Uterus (tissue), 2 donors: ENCODE measurements around the gene SLC2A5.

ENCODE experiments used
- CTCF ChIP-seq, 4 experiments: fragments of 200-600 bp in 2 of 4; fragments of 450-650 bp in 2 of 4; sonication (generic) in 2 of 4; IDR thresholded peaks; one replicate each; pipeline ENCODE4 v1.5.1; 2016 to 2019; ENCODE audit warnings: antibody characterized with exemption in 4 of 4, mild to moderate bottlenecking in 2 of 4, moderate library complexity in 1 of 4
- POLR2A ChIP-seq, 2 donors: fragments of 450-650 bp; IDR thresholded peaks; one replicate each; pipeline ENCODE4 v1.6.1; 2016; ENCODE audit warnings: antibody characterized with exemption in 2 of 2, mild to moderate bottlenecking in 1 of 2, moderate library complexity in 1 of 2

GRCh38 chr1:9048551-9048950 lies 20.9 kb downstream of the SLC2A5 start:
- TF ChIP-seq CTCF (IDR thresholded peaks at IDR 0.05) (no peak), POLR2A (IDR thresholded peaks at IDR 0.05) (no peak)
